ENCODE data around the gene PARD3B. TPM values are rescaled to one million over a fixed set of nuclear protein-coding genes. Genes with fewer than 3 reads are reported as not detected.

Gene PARD3B
- total RNA-seq, 1 experiment from 2014 or later, result 2.0 TPM

DNA sequence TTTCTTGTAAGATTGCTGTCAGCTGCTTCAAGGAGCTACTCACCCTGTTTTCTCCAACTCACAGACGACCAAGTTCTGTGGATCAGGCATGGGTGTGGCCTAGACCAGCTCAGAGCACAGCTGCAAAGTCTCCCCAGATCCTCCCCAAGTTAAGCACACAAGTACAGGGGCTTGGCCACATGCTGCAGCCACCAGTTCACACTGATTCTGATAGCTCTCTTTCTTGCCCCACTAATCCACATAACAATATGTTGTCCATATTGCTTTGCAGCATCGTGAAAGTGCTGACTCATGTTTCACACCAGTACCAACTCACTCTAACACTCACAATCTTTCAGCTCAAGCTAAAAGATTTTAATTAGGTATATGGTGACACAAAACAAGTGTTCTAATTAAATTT is 437.0 kb downstream of the PARD3B start:
- Histone ChIP-seq H3K9me2 (ENCODE audit: insufficient read depth) (no peaks in the 10 kb centered on the region), H3K27ac (ENCODE audit: low read depth, low read length) (no peak overlapping the region), H4K20me1 (ENCODE audit: insufficient read depth) (no peaks in the 10 kb centered on the region), H3K4me2 (ENCODE audit: low read length) (no peak overlapping the region), H2AFZ (ENCODE audit: low read depth, low read length, poor library complexity, severe bottlenecking) (no peak overlapping the region), H3K9me3 (ENCODE audit: control insufficient read depth in 1 of 2, insufficient read depth in 1 of 2, low read depth in 1 of 2, low read length in 2 of 2) (no peaks in the 10 kb centered on the region), H3K4me1 (ENCODE audit: control insufficient read depth in 1 of 2, insufficient read depth in 2 of 2, low read length in 2 of 2) (no peaks in the 10 kb centered on the region), H3K9ac (ENCODE audit: low read length) (no peak overlapping the region), H3K27me3 (ENCODE audit: insufficient read depth, low read length) (no peaks in the 10 kb centered on the region), H3K36me3 (ENCODE audit: control insufficient read depth in 1 of 2, insufficient read depth in 2 of 2, low read length in 2 of 2) (no peaks in the 10 kb centered on the region), H3K79me2 (ENCODE audit: insufficient read depth, low read length) (no peaks in the 10 kb centered on the region), H3K4me3 (replicated peaks in 1 of 2; ENCODE audit: low read depth in 1 of 2, low read length in 2 of 2) (no peak overlapping the region)
- ChIA-PET RAD21 (ENCODE audit: low non-redundant PET in 1 of 2, low total read pairs in 2 of 2, uncharacterized antibody in 2 of 2, unreplicated experiment in 2 of 2) (no interaction called here), CTCF (no interaction called here), POLR2A (no interaction called here)
- DNase-seq (ENCODE audit: low read depth, low spot score) (no peak), ATAC-seq (no peak)
- no peak for TF ChIP-seq FOSL1 (IDR thresholded peaks at IDR 0.05; ENCODE audit: low read depth)
- no peak for TF ChIP-seq SRF (IDR thresholded peaks at IDR 0.05; ENCODE audit: low read depth)
- TF ChIP-seq CEBPB (IDR thresholded peaks at IDR 0.05; ENCODE audit: low read depth), result no peak
- no peak for TF ChIP-seq ZNF274 (IDR thresholded peaks at IDR 0.05; ENCODE audit: low read depth, low read length)
- no peak for TF ChIP-seq SP1 (IDR thresholded peaks at IDR 0.05; ENCODE audit: low read depth)
- no TSS peak for BruUV-seq (replicated peaks)
- intact Hi-C loops (cut with micrococcal nuclease), result no loop called here

DNA sequence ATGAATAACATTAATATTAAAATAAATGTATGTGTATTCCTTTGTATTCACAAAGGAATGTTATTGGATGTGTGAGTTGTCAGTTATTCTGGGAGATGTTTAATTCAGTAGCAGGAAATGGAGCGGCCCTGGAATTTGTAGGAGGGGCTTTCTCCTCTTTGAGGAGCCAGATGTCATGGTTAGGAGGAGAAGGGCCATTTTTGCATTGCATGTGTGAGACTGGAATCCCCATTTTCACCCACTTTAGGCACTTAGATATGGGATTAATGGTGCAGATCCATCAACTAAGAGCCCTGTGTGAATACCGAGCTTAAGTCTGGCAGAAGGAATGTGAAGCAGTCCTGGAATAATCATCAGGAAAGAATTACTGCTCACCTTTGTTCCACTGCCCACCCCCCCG is 439.2 kb downstream of the PARD3B start:
- Histone ChIP-seq H2AFZ (ENCODE audit: low read depth, low read length, poor library complexity, severe bottlenecking) (no peak overlapping the region), H3K27ac (ENCODE audit: low read depth, low read length) (no peak overlapping the region), H4K20me1 (ENCODE audit: insufficient read depth) (no peaks in the 10 kb centered on the region), H3K4me3 (replicated peaks in 1 of 2; ENCODE audit: low read depth in 1 of 2, low read length in 2 of 2) (no peak overlapping the region), H3K9ac (ENCODE audit: low read length) (no peak overlapping the region), H3K4me1 (ENCODE audit: control insufficient read depth in 1 of 2, insufficient read depth in 2 of 2, low read length in 2 of 2) (no peaks in the 10 kb centered on the region), H3K79me2 (ENCODE audit: insufficient read depth, low read length) (no peaks in the 10 kb centered on the region), H3K4me2 (ENCODE audit: low read length) (no peak overlapping the region), H3K9me3 (ENCODE audit: control insufficient read depth in 1 of 2, insufficient read depth in 1 of 2, low read depth in 1 of 2, low read length in 2 of 2) (no peaks in the 10 kb centered on the region), H3K9me2 (ENCODE audit: insufficient read depth) (no peaks in the 10 kb centered on the region), H3K36me3 (ENCODE audit: control insufficient read depth in 1 of 2, insufficient read depth in 2 of 2, low read length in 2 of 2) (no peaks in the 10 kb centered on the region), H3K27me3 (ENCODE audit: insufficient read depth, low read length) (no peaks in the 10 kb centered on the region)
- POLR2A ChIA-PET, result no interaction called here
- ATAC-seq (no peak), DNase-seq (ENCODE audit: low read depth, low spot score) (no peak)
- intact Hi-C loops (cut with micrococcal nuclease), result no loop called here
- RAD21 ChIA-PET (ENCODE audit: low non-redundant PET in 1 of 2, low total read pairs in 2 of 2, uncharacterized antibody in 2 of 2, unreplicated experiment in 2 of 2), result no interaction called here
- TF ChIP-seq YY1 (IDR thresholded peaks at IDR 0.05; ENCODE audit: extremely low read depth, insufficient replicate concordance, low read depth, low read length) (no peak), SRF (IDR thresholded peaks at IDR 0.05; ENCODE audit: low read depth) (no peak), EGR1 (IDR thresholded peaks at IDR 0.05; ENCODE audit: low read depth) (no peak), RAD21 (IDR thresholded peaks at IDR 0.05; ENCODE audit: low read depth) (no peak), JUND (IDR thresholded peaks at IDR 0.05) (no peak)
- CTCF ChIA-PET, result no interaction called here
- BruUV-seq (replicated peaks), result no TSS peak
